Endothelial cell of umbilical vein (primary cell): ENCODE results near the gene ZBED5. TPM values are rescaled to one million over a fixed set of nuclear protein-coding genes. Genes with fewer than 3 reads are reported as not detected.

Experiments
- BruUV-seq: library from RNA; stranded (reverse); fragments of 400-500 nt; replicated peaks from 2 replicates; lab custom pipeline; 2021; lab: Mats Ljungman, UMichigan
- CTCF ChIA-PET: fragments of 300-600, 350-600 bp; sonication (Branson Sonifier 250); formaldehyde crosslinking; loops from one replicate; lab custom pipeline; 2021; ENCODE audit warnings: antibody characterized with exemption, inconsistent platforms; lab: Charles Lee
- POLR2A ChIA-PET: fragments of 300-600, 350-600 bp; sonication (Branson Sonifier 250); formaldehyde crosslinking; loops from one replicate; lab custom pipeline; 2021; ENCODE audit warnings: antibody characterized with exemption, inconsistent platforms; lab: Charles Lee
- DNase-seq: peaks from one replicate; pipeline ENCODE4 v3.0.0-alpha.2; 2011; ENCODE audit warnings: low read depth, low spot score
- FAIRE-seq: peaks from 2 replicates; lab custom pipeline; 2011; peaks lifted over from hg19 to GRCh38; lab: Jason Lieb, UNC
- H2AFZ ChIP-seq: 2 replicates; pipeline ENCODE4 v1.6.0; 2012; ENCODE audit warnings: low read depth, low read length, control low read depth, inconsistent platforms
- H3K27ac ChIP-seq: 2 replicates; pipeline ENCODE4 v1.5.1; 2011; ENCODE audit warnings: low read depth, mild to moderate bottlenecking, control low read depth, low read length, moderate library complexity; ENCODE audit not compliant: insufficient read depth
- H3K27me3 ChIP-seq, 2 experiments: 2 replicates each; pipeline versions ENCODE4 v1.6.0 to v1.6.1; 2011; ENCODE audit warnings: low read length in 2 of 2, mixed read lengths in 1 of 2; ENCODE audit not compliant: control insufficient read depth in 2 of 2, insufficient read depth in 2 of 2
- H3K36me3 ChIP-seq, 2 experiments: 2 replicates in 1 of 2; 3 replicates in 1 of 2; pipeline ENCODE4 v1.5.1; 2011; ENCODE audit warnings: low read length in 2 of 2, mild to moderate bottlenecking in 1 of 2, moderate library complexity in 1 of 2; ENCODE audit not compliant: control insufficient read depth in 2 of 2, insufficient read depth in 2 of 2; ENCODE audit errors: extremely low read depth in 1 of 2
- H3K4me1 ChIP-seq: 3 replicates; pipeline ENCODE4 v1.5.1; 2011; ENCODE audit warnings: mild to moderate bottlenecking, low read length; ENCODE audit not compliant: control insufficient read depth, insufficient read depth; ENCODE audit errors: extremely low read depth
- H3K4me2 ChIP-seq: 2 replicates; pipeline ENCODE4 v1.6.1; 2011; ENCODE audit warnings: low read length, control low read depth, mixed read lengths; ENCODE audit not compliant: insufficient read depth
- H3K4me3 ChIP-seq, 3 experiments: fragments of 200-600 bp in 1 of 3; sonication (generic), shearing (Covaris generic) in 1 of 3; replicated peaks in 1 of 3; 2 replicates each; pipeline ENCODE4 v1.5.1; 2011 to 2016; ENCODE audit warnings: control low read depth in 3 of 3, low read length in 3 of 3, mild to moderate bottlenecking in 2 of 3, inconsistent platforms in 1 of 3, low read depth in 1 of 3, moderate library complexity in 1 of 3; ENCODE audit not compliant: insufficient read depth in 1 of 3
- H3K79me2 ChIP-seq: 2 replicates; pipeline ENCODE4 v1.6.0; 2012; ENCODE audit warnings: low read length, inconsistent platforms; ENCODE audit not compliant: control insufficient read depth, insufficient read depth
- H3K9ac ChIP-seq: replicated peaks from 2 replicates; pipeline ENCODE3; 2011; ENCODE audit warnings: low read length, control low read depth; ENCODE audit not compliant: insufficient read depth; ENCODE audit errors: extremely low read depth
- H3K9me1 ChIP-seq: replicated peaks from 3 replicates; pipeline ENCODE4 v1.6.0; 2011; ENCODE audit warnings: mild to moderate bottlenecking, low read length; ENCODE audit not compliant: control insufficient read depth, insufficient read depth; ENCODE audit errors: extremely low read depth
- H3K9me3 ChIP-seq: replicated peaks from 2 replicates; pipeline ENCODE4 v1.5.1; 2012; ENCODE audit warnings: low read length, inconsistent platforms; ENCODE audit not compliant: control insufficient read depth, insufficient read depth
- H4K20me1 ChIP-seq: replicated peaks from 2 replicates; pipeline ENCODE3; 2011; ENCODE audit warnings: mild to moderate bottlenecking, low read length; ENCODE audit not compliant: control insufficient read depth, insufficient read depth; ENCODE audit errors: extremely low read depth
- EZH2 ChIP-seq: IDR thresholded peaks from 2 replicates; pipeline ENCODE4 v1.6.1; 2012; ENCODE audit warnings: borderline replicate concordance, low read depth, mild to moderate bottlenecking, moderate library complexity, low read length, inconsistent platforms; ENCODE audit not compliant: severe bottlenecking
- FOS ChIP-seq: IDR thresholded peaks from 2 replicates; pipeline ENCODE4 v1.6.1; 2011; ENCODE audit warnings: mild to moderate bottlenecking, low read length, moderate library complexity, borderline replicate concordance; ENCODE audit not compliant: insufficient read depth
- GATA2 ChIP-seq: IDR thresholded peaks from 2 replicates; pipeline ENCODE4 v1.7.0; 2011; ENCODE audit warnings: low read depth, mild to moderate bottlenecking, moderate library complexity, mixed read lengths, low read length; ENCODE audit not compliant: insufficient read length, insufficient read depth
- JUN ChIP-seq: IDR thresholded peaks from 2 replicates; pipeline ENCODE4 v1.6.1; 2011; ENCODE audit warnings: borderline replicate concordance, low read depth; ENCODE audit not compliant: insufficient read length, insufficient read depth
- MYC ChIP-seq: IDR thresholded peaks from one replicate; pipeline ENCODE4 v1.6.1; 2011; ENCODE audit warnings: mild to moderate bottlenecking, low read depth, low read length
- POLR2A ChIP-seq: IDR thresholded peaks from 2 replicates; pipeline ENCODE4 v1.6.1; 2012; ENCODE audit warnings: low read depth, mild to moderate bottlenecking, control low read depth, low read length
- POLR2AphosphoS5 ChIP-seq: IDR thresholded peaks from 2 replicates; pipeline ENCODE4 v1.6.1; 2012; ENCODE audit warnings: low read depth, mild to moderate bottlenecking, control low read depth, low read length, moderate library complexity; ENCODE audit not compliant: insufficient read depth
- dilution Hi-C: fragments of 300-500 bp; cut with MboI; formaldehyde crosslinking; loops from one replicate; pipeline ENCODE4 v1.15.0; 2019; ENCODE audit warnings: low sequenced_read_pairs; ENCODE audit not compliant: extremely low pct_ligation_motif_present
- intact Hi-C: fragments of 100-400 bp; cut with micrococcal nuclease; formaldehyde crosslinking; loops from one replicate; pipeline ENCODE4 v1.10.0; 2022
- polyA plus RNA-seq, 4 experiments: library from polyadenylated mRNA; depleted of rRNA in 3 of 4; stranded (reverse) in 3 of 4; unstranded in 1 of 4; fragments of >200 nt; gene quantifications; 2 replicates each; pipeline versions ENCODE4 v1.2.1 to v1.2.3, GENCODE V29; 2011 to 2012; ENCODE audit warnings: missing spikeins in 1 of 4
- total RNA-seq: library from RNA; stranded (reverse); gene quantifications from 2 replicates; pipeline ENCODE4 v1.2.3, GENCODE V29; 2021
- TF ChIP-seq, protein P1 (sequence below), 2 donors: IDR thresholded peaks; 1 replicate in 1 of 2; 2 replicates in 1 of 2; pipeline ENCODE4 v1.5.1; 2011; ENCODE audit warnings: low read length in 2 of 2, mild to moderate bottlenecking in 2 of 2, moderate library complexity in 2 of 2, control low read depth in 1 of 2, inconsistent platforms in 1 of 2, low read depth in 1 of 2; ENCODE audit not compliant: insufficient read depth in 1 of 2; ENCODE audit errors: extremely low read depth in 1 of 2
- TF ChIP-seq, protein P2 (sequence below): IDR thresholded peaks from 2 replicates; pipeline ENCODE4 v1.6.1; 2011; ENCODE audit not compliant: insufficient read depth, insufficient read length

Gene ZBED5
- total and polyA plus RNA-seq, 2 donors (not counting 3 experiments of a cell fraction or from before 2014, with no cell fraction given): 41.2 to 59.4 TPM

DNA sequence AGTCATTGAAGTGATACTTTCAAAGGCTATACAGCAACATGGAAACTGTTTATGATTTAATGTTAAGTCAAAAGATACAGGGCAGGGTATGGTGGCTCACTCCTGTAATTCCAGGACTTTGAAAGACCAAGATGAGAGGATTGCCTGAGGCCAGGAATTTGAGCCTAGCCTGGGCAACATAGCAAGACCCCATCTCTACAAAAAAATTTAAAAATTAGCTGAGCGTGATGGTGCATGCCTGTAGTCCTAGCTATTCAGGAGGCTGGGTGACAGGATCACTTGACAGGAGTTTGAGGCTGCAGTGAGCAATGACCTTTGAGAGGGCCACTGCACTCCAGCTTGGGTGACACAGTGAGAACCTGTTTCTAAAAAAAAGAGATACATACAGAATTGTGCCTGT is 39.3 kb upstream of the ZBED5 start:
- FAIRE-seq: no peak

DNA sequence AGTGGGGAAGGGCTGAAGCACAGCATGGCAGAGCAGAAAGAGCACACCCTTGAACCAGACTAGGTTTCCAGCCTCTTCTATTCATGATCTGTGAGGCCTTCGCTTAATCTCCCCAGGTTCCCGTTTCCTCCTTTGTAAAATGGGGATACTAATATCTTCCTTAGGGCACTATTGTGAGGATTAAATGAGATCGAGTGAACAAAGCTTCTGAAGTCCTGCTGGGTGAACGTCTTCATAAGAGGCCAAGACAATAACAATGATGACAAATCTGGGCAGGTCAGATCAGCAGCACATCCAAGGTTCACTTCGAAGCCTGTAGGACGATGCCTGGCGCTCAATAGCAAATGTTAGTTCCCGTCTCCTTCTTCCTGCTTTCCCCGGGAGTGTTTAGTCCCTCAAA is 38.6 kb upstream of the ZBED5 start:
- Histone ChIP-seq H3K9ac (no peak overlapping the region), H3K4me2 (no peak overlapping the region), H3K27me3 (no peaks in the 10 kb centered on the region), H3K36me3 (no peaks in the 10 kb centered on the region), H3K4me1 (peaks cover 25% of the 10 kb centered on the region), H3K9me1 (no peaks in the 10 kb centered on the region), H2AFZ (no peak overlapping the region), H4K20me1 (no peaks in the 10 kb centered on the region), H3K79me2 (no peaks in the 10 kb centered on the region), H3K4me3 (no peak overlapping the region), H3K27ac (no peak overlapping the region), H3K9me3 (no peaks in the 10 kb centered on the region)
- intact Hi-C loops: no loop called here
- no peak for DNase-seq
- no peak for FAIRE-seq
- CTCF ChIA-PET: interaction anchor here (2.6 kb wide), 1 partner anchor 37 kb away, joined by 8 read pairs; no protein-coding TSS in a partner anchor
- BruUV-seq: no TSS peak
- POLR2A ChIA-PET: no interaction called here
- dilution Hi-C loops: no loop called here
- no peak for TF ChIP-seq GATA2
- TF ChIP-seq EZH2: no peak
- TF ChIP-seq, protein P1, sequence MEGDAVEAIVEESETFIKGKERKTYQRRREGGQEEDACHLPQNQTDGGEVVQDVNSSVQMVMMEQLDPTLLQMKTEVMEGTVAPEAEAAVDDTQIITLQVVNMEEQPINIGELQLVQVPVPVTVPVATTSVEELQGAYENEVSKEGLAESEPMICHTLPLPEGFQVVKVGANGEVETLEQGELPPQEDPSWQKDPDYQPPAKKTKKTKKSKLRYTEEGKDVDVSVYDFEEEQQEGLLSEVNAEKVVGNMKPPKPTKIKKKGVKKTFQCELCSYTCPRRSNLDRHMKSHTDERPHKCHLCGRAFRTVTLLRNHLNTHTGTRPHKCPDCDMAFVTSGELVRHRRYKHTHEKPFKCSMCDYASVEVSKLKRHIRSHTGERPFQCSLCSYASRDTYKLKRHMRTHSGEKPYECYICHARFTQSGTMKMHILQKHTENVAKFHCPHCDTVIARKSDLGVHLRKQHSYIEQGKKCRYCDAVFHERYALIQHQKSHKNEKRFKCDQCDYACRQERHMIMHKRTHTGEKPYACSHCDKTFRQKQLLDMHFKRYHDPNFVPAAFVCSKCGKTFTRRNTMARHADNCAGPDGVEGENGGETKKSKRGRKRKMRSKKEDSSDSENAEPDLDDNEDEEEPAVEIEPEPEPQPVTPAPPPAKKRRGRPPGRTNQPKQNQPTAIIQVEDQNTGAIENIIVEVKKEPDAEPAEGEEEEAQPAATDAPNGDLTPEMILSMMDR (IDR thresholded peaks at IDR 0.05; ENCODE audit: extremely low read depth in 1 of 2, insufficient read depth in 1 of 2, low read depth in 1 of 2, low read length in 2 of 2): no peak
- TF ChIP-seq POLR2A: no peak
- TF ChIP-seq MYC: no peak
- TF ChIP-seq JUN: no peak
- TF ChIP-seq FOS: no peak
- TF ChIP-seq POLR2AphosphoS5: no peak
- TF ChIP-seq, protein P2, sequence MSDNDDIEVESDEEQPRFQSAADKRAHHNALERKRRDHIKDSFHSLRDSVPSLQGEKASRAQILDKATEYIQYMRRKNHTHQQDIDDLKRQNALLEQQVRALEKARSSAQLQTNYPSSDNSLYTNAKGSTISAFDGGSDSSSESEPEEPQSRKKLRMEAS: no peak

More for the DNA sequence above, 39.3 kb upstream of the ZBED5 start:
- H4K20me1 ChIP-seq: no peaks in the 10 kb centered on the region
- no peaks in the 10 kb centered on the region for H3K9me1 ChIP-seq
- H3K27ac ChIP-seq: no peak overlapping the region
- no peak overlapping the region for H3K9ac ChIP-seq
- dilution Hi-C loops (no loop called here), intact Hi-C loops (no loop called here)
- ChIA-PET POLR2A (interaction anchor here (1.0 kb wide), 1 partner anchor 88 kb away, joined by 6 read pairs; the partner anchor contains the start of gene EIF4G2), CTCF (no interaction called here)
- H3K27me3 ChIP-seq: no peaks in the 10 kb centered on the region
- TF ChIP-seq, protein P1 (IDR thresholded peaks at IDR 0.05; ENCODE audit: extremely low read depth in 1 of 2, insufficient read depth in 1 of 2, low read depth in 1 of 2, low read length in 2 of 2): no peak
- TF ChIP-seq MYC (no peak), EZH2 (no peak)
- peaks cover 25% of the 10 kb centered on the region for H3K4me1 ChIP-seq
- no peak for DNase-seq
- H2AFZ ChIP-seq: no peak overlapping the region
- no TSS peak for BruUV-seq
- no peaks in the 10 kb centered on the region for H3K36me3 ChIP-seq
- H3K4me3 ChIP-seq: no peak overlapping the region
- H3K79me2 ChIP-seq: no peaks in the 10 kb centered on the region
- no peak overlapping the region for H3K4me2 ChIP-seq
- no peaks in the 10 kb centered on the region for H3K9me3 ChIP-seq
